HEK293 (cell line): ENCODE results near the gene PRDM7.

Experiments
- CTCF ChIA-PET: fragments of 350-600 bp; formaldehyde crosslinking; extraction: SDS; loops from one replicate; lab custom pipeline; 2021; ENCODE audit warnings: antibody characterized with exemption; lab: Yijun Ruan, JAX
- POLR2A ChIA-PET: fragments of 300-600 bp; formaldehyde crosslinking; extraction: SDS; loops from one replicate; lab custom pipeline; 2020; ENCODE audit warnings: antibody characterized with exemption, inconsistent platforms; lab: Yijun Ruan, JAX
- H3K27ac ChIP-seq: fragments of 200-500 bp; sonication (Bioruptor generic); 2 replicates; pipeline ENCODE4 v1.5.1; 2014; ENCODE audit warnings: low read depth, low read length, control low read depth, inconsistent platforms; ENCODE audit errors: extremely low read depth
- H3K36me3 ChIP-seq, 2 experiments: fragments of 200-500 bp in 1 of 2; sonication (Bioruptor generic) in 1 of 2; 1 replicate in 1 of 2; 2 replicates in 1 of 2; pipeline ENCODE4 v1.5.1; 2014 to 2017; ENCODE audit warnings: inconsistent platforms in 2 of 2, low read length in 2 of 2; ENCODE audit not compliant: control insufficient read depth in 2 of 2, insufficient read depth in 1 of 2
- H3K4me1 ChIP-seq: fragments of 200-500 bp; sonication (Bioruptor generic); 2 replicates; pipeline ENCODE4 v1.5.1; 2014; ENCODE audit warnings: mild to moderate bottlenecking, low read length, inconsistent platforms; ENCODE audit not compliant: control insufficient read depth, insufficient read depth
- H3K4me3 ChIP-seq: 2 replicates; pipeline ENCODE4 v1.5.1; 2011; ENCODE audit warnings: low read depth, mild to moderate bottlenecking, control low read depth, low read length, moderate library complexity
- H3K9me3 ChIP-seq: fragments of 200-500 bp; sonication (Bioruptor generic); 2 replicates; pipeline ENCODE4 v1.5.1; 2014; ENCODE audit warnings: low read depth, low read length, inconsistent platforms; ENCODE audit not compliant: control insufficient read depth, insufficient read depth
- BCL11B ChIP-seq: fragments of 450-650 bp; formaldehyde crosslinking; IDR thresholded peaks from 2 replicates; pipeline ENCODE4 v1.5.1; 2016; ENCODE audit warnings: low read depth, missing biosample characterization, missing genetic modification characterization
- BCL6B ChIP-seq: fragments of 450-650 bp; formaldehyde crosslinking; IDR thresholded peaks from 2 replicates; pipeline ENCODE4 v1.5.1; 2017; ENCODE audit warnings: missing biosample characterization, missing genetic modification characterization
- EGR2 ChIP-seq: fragments of 450-650 bp; formaldehyde crosslinking; IDR thresholded peaks from 2 replicates; pipeline ENCODE4 v1.5.1; 2016; ENCODE audit warnings: low read depth, missing biosample characterization, missing genetic modification characterization
- ELK4 ChIP-seq: IDR thresholded peaks from 2 replicates; pipeline ENCODE4 v1.6.1; 2011; ENCODE audit warnings: mild to moderate bottlenecking, low read depth, low read length, borderline replicate concordance
- GLI4 ChIP-seq: fragments of 450-650 bp; formaldehyde crosslinking; IDR thresholded peaks from 2 replicates; pipeline ENCODE4 v1.5.1; 2016; ENCODE audit warnings: missing biosample characterization, missing genetic modification characterization
- KLF1 ChIP-seq: fragments of 450-650 bp; formaldehyde crosslinking; IDR thresholded peaks from 2 replicates; pipeline ENCODE4 v1.5.1; 2016; ENCODE audit warnings: missing biosample characterization, missing genetic modification characterization
- PBX3 ChIP-seq: sonication (generic); formaldehyde crosslinking; IDR thresholded peaks from 2 replicates; pipeline ENCODE4 v1.8.1; 2022; ENCODE audit warnings: mild to moderate bottlenecking, moderate library complexity, missing genetic modification reagents
- YY2 ChIP-seq: fragments of 450-650 bp; formaldehyde crosslinking; IDR thresholded peaks from 2 replicates; pipeline ENCODE4 v1.5.1; 2016; ENCODE audit warnings: missing biosample characterization, missing genetic modification characterization
- ZBTB7A ChIP-seq: fragments of 450-650 bp; formaldehyde crosslinking; IDR thresholded peaks from 2 replicates; pipeline ENCODE4 v1.5.1; 2016; ENCODE audit warnings: low read depth, missing biosample characterization, missing genetic modification characterization
- ZFHX2 ChIP-seq: fragments of 450-650 bp; formaldehyde crosslinking; conservative IDR thresholded peaks from 2 replicates; pipeline ENCODE4 v1.5.1; 2016; ENCODE audit warnings: missing biosample characterization, missing genetic modification characterization
- ZNF138 ChIP-seq: fragments of 450-650 bp; formaldehyde crosslinking; IDR thresholded peaks from 2 replicates; pipeline ENCODE4 v1.5.1; 2016; ENCODE audit warnings: missing biosample characterization, missing genetic modification characterization, borderline replicate concordance
- ZNF175 ChIP-seq: fragments of 450-650 bp; formaldehyde crosslinking; IDR thresholded peaks from 2 replicates; pipeline ENCODE4 v1.5.1; 2016; ENCODE audit warnings: missing biosample characterization, missing genetic modification characterization
- ZNF23 ChIP-seq: fragments of 450-650 bp; formaldehyde crosslinking; IDR thresholded peaks from 2 replicates; pipeline ENCODE4 v1.5.1; 2016; ENCODE audit warnings: missing biosample characterization, missing genetic modification characterization, borderline replicate concordance
- ZNF280D ChIP-seq: fragments of 450-650 bp; formaldehyde crosslinking; IDR thresholded peaks from 2 replicates; pipeline ENCODE4 v1.5.1; 2016; ENCODE audit warnings: missing biosample characterization, missing genetic modification characterization
- ZNF398 ChIP-seq: fragments of 450-650 bp; formaldehyde crosslinking; IDR thresholded peaks from 2 replicates; pipeline ENCODE4 v1.5.1; 2017; ENCODE audit warnings: missing biosample characterization, missing genetic modification characterization
- ZNF670 ChIP-seq: fragments of 450-650 bp; formaldehyde crosslinking; IDR thresholded peaks from 2 replicates; pipeline ENCODE4 v1.5.1; 2016; ENCODE audit warnings: missing biosample characterization, missing genetic modification characterization, low read depth
- ZNF677 ChIP-seq: fragments of 450-650 bp; IDR thresholded peaks from 2 replicates; pipeline ENCODE4 v1.5.0; 2018; ENCODE audit warnings: missing biosample characterization, mild to moderate bottlenecking, missing genetic modification characterization, moderate library complexity
- ZNF704 ChIP-seq: fragments of 450-650 bp; formaldehyde crosslinking; IDR thresholded peaks from 2 replicates; pipeline ENCODE4 v1.5.1; 2016; ENCODE audit warnings: missing biosample characterization, missing genetic modification characterization
- ZSCAN23 ChIP-seq: fragments of 450-650 bp; formaldehyde crosslinking; IDR thresholded peaks from 2 replicates; pipeline ENCODE4 v1.5.1; 2016; ENCODE audit warnings: missing biosample characterization, missing genetic modification characterization

The PRDM7 gene

GRCh38 chr16:90046122-90046970 is 30.8 kb downstream of the PRDM7 start (continued):
- peak; percentile 58 for TF ChIP-seq KLF1 (tag by site-specific recombination)
- TF ChIP-seq ZNF175 (tag by site-specific recombination), result no peak
- 0 out of 2 replicates have a peak, but pooled peaks have one; percentile 54 for TF ChIP-seq PBX3 (CRISPR knock-in tag)

- peaks cover 0 to 49% of the 10 kb centered on the region in 2 experiments; a peak in 2 of 3 replicates for H3K36me3 ChIP-seq
- no peak overlapping the region for H3K27ac ChIP-seq
- ChIA-PET CTCF (interaction anchor here (1.1 kb wide), 1 partner anchor 38 kb away, joined by 3 read pairs; no protein-coding TSS in a partner anchor), POLR2A (interaction anchor here (0.6 to 0.7 kb wide), 2 partner anchors 11 to 18 kb away, joined by 3 read pairs; no protein-coding TSS in a partner anchor)
- H3K4me1 ChIP-seq, result no peaks in the 10 kb centered on the region
- TF ChIP-seq GLI4 (tag by site-specific recombination) (no peak), ZNF175 (tag by site-specific recombination) (no peak), BCL11B (tag by site-specific recombination) (no peak), ELK4 (no peak), ZBTB7A (tag by site-specific recombination) (no peak), YY2 (tag by site-specific recombination) (no peak), ZNF280D (no peak), EGR2 (tag by site-specific recombination) (peak; percentile 69), ZNF677 (tag by site-specific recombination) (no peak), ZFHX2 (tag by site-specific recombination) (peak; percentile 62), ZNF670 (tag by site-specific recombination) (no peak), ZNF704 (tag by site-specific recombination) (no peak)
- H3K4me3 ChIP-seq, result no peak overlapping the region
- H3K9me3 ChIP-seq, result no peaks in the 10 kb centered on the region
Measured at GRCh38 chr16:90044111-90044551, 33.0 kb downstream of the PRDM7 start.

GRCh38 chr16:90043526-90043925 is 33.6 kb downstream of the PRDM7 start:
- ChIA-PET CTCF (interaction anchor here (0.6 to 1.1 kb wide), 2 partner anchors 39 to 134 kb away, joined by 3 read pairs; no protein-coding TSS in a partner anchor), POLR2A (interaction anchor here (0.6 to 1.0 kb wide), 3 partner anchors 9 to 17 kb away, joined by 3 to 7 read pairs (median 3); no protein-coding TSS in a partner anchor)
- TF ChIP-seq BCL6B (tag by site-specific recombination), result no peak
- TF ChIP-seq ZNF138 (tag by site-specific recombination), result no peak
- TF ChIP-seq ZNF398 (tag by site-specific recombination), result no peak
- no peak for TF ChIP-seq ZSCAN23 (tag by site-specific recombination)
- no peak for TF ChIP-seq ZNF23 (tag by site-specific recombination)
- no peaks in the 10 kb centered on the region for H3K9me3 ChIP-seq
- H3K4me3 ChIP-seq, result no peak overlapping the region
- peaks cover 0 to 55% of the 10 kb centered on the region in 2 experiments; a peak in 2 of 3 replicates for H3K36me3 ChIP-seq
- H3K27ac ChIP-seq, result no peak overlapping the region
- H3K4me1 ChIP-seq, result no peaks in the 10 kb centered on the region
